A673 (cell line): ENCODE measurements around the gene AAR2. TPM values are rescaled to one million over a fixed set of nuclear protein-coding genes. Genes with fewer than 3 reads are reported as not detected.

Source experiments
- BruUV-seq: library from RNA; stranded (reverse); fragments of 400-500 nt; replicated peaks from 2 replicates; lab custom pipeline; 2021; lab: Mats Ljungman, UMichigan
- CTCF ChIA-PET: fragments of 300-600 bp; sonication (Branson Sonifier 250); formaldehyde crosslinking; loops from one replicate; lab custom pipeline; 2022; ENCODE audit warnings: antibody characterized with exemption; lab: Charles Lee
- POLR2A ChIA-PET: fragments of 300-600 bp; sonication (Branson Sonifier 250); formaldehyde crosslinking; loops from one replicate; lab custom pipeline; 2022; ENCODE audit warnings: antibody characterized with exemption; ENCODE audit not compliant: low non-redundant PET; lab: Charles Lee
- DNase-seq: peaks from one replicate; pipeline ENCODE4 v3.0.0-alpha.2; 2015; ENCODE audit warnings: low spot score
- H3K27ac ChIP-seq: fragments of 200-600 bp; sonication (generic); 2 replicates; pipeline ENCODE4 v1.5.1; 2016; ENCODE audit warnings: mixed run types, low read depth, mild to moderate bottlenecking, mixed read lengths, antibody characterized with exemption, low read length; ENCODE audit not compliant: poor library complexity, severe bottlenecking
- H3K27me3 ChIP-seq: fragments of 200-600 bp; sonication (generic); replicated peaks from 2 replicates; pipeline ENCODE4 v1.6.1; 2017; ENCODE audit warnings: mixed run types, low read depth, mild to moderate bottlenecking, mixed read lengths, antibody characterized with exemption, low read length; ENCODE audit not compliant: insufficient read depth, poor library complexity
- H3K36me3 ChIP-seq: fragments of 200-600 bp; sonication (generic); 2 replicates; pipeline ENCODE4 v1.6.1; 2016; ENCODE audit warnings: mixed run types, mild to moderate bottlenecking, mixed read lengths, antibody characterized with exemption, low read length; ENCODE audit not compliant: insufficient read depth, poor library complexity, severe bottlenecking
- H3K4me1 ChIP-seq: fragments of 200-600 bp; sonication (generic); 2 replicates; pipeline ENCODE4 v1.6.1; 2017; ENCODE audit warnings: mixed run types, mild to moderate bottlenecking, mixed read lengths, antibody characterized with exemption, low read length; ENCODE audit not compliant: insufficient read depth, poor library complexity, severe bottlenecking
- H3K4me3 ChIP-seq: fragments of 200-600 bp; sonication (generic); 2 replicates; pipeline ENCODE4 v1.5.1; 2016; ENCODE audit warnings: low read depth, mixed run types, mild to moderate bottlenecking, mixed read lengths, low read length; ENCODE audit not compliant: poor library complexity, severe bottlenecking
- H3K9me3 ChIP-seq: fragments of 200-600 bp; sonication (generic); 2 replicates; pipeline ENCODE4 v1.6.1; 2016; ENCODE audit warnings: mixed run types, low read depth, mild to moderate bottlenecking, mixed read lengths, antibody characterized with exemption, low read length; ENCODE audit not compliant: poor library complexity, severe bottlenecking
- CTCF ChIP-seq: fragments of 300-800, 200-600 bp; sonication (generic); conservative IDR thresholded peaks from 2 replicates; pipeline ENCODE4 v1.5.1; 2017; ENCODE audit warnings: low read depth, mild to moderate bottlenecking, antibody characterized with exemption, low read length, moderate library complexity, mixed read lengths
- EZH2 ChIP-seq: fragments of 200-600 bp; sonication (generic); IDR thresholded peaks from 2 replicates; pipeline ENCODE4 v1.6.1; 2017; ENCODE audit warnings: borderline replicate concordance, low read depth, mild to moderate bottlenecking, mixed read lengths, antibody characterized with exemption, low read length; ENCODE audit not compliant: poor library complexity, severe bottlenecking
- intact Hi-C: fragments of 100-400 bp; cut with micrococcal nuclease; formaldehyde crosslinking; loops from one replicate; pipeline ENCODE4 v1.10.0; 2022; ENCODE audit not compliant: unreplicated experiment
- total RNA-seq: library from RNA; stranded (reverse); gene quantifications from 2 replicates; pipeline ENCODE4 v1.2.3, GENCODE V29; 2021

AAR2 gene
- total RNA-seq, 1 experiment from 2014 or later = 33.6 TPM

GRCh38 chr20:36219671-36220220 is 16.5 kb upstream of the AAR2 start:
- TF ChIP-seq CTCF = no peak
- ChIA-PET CTCF (interaction anchor here (1.5 kb wide), 1 partner anchor 220 kb away, joined by 3 read pairs; no protein-coding TSS in a partner anchor), POLR2A (no interaction called here)
- Histone ChIP-seq H3K4me3 (no peak overlapping the region), H3K27ac (no peak overlapping the region), H3K36me3 (no peaks in the 10 kb centered on the region), H3K27me3 (no peaks in the 10 kb centered on the region), H3K9me3 (no peaks in the 10 kb centered on the region), H3K4me1 (no peaks in the 10 kb centered on the region)
- BruUV-seq = no TSS peak
- intact Hi-C loops = loop anchor here (10.0 kb wide), 1 partner anchor 665 kb away; no protein-coding TSS in a partner anchor
- DNase-seq = no peak

- no peaks in the 10 kb centered on the region for H3K9me3 ChIP-seq
- H3K4me1 ChIP-seq = no peaks in the 10 kb centered on the region
- H3K27ac ChIP-seq = no peak overlapping the region
- BruUV-seq = no TSS peak
- no peaks in the 10 kb centered on the region for H3K36me3 ChIP-seq
- TF ChIP-seq EZH2 = no peak
- no peak for TF ChIP-seq CTCF
- ChIA-PET POLR2A (no interaction called here), CTCF (no interaction called here)
- DNase-seq = no peak
- intact Hi-C loops = no loop called here
- no peaks in the 10 kb centered on the region for H3K27me3 ChIP-seq
- no peak overlapping the region for H3K4me3 ChIP-seq
These were observed 10.6 kb upstream of the AAR2 start for GRCh38 chr20:36225666-36226065.

GRCh38 chr20:36228770-36229169 is 7.5 kb upstream of the AAR2 start:
- TF ChIP-seq CTCF = no peak
- H3K36me3 ChIP-seq = no peaks in the 10 kb centered on the region
- POLR2A ChIA-PET = no interaction called here
- intact Hi-C loops = no loop called here
- no peaks in the 10 kb centered on the region for H3K9me3 ChIP-seq
- H3K27me3 ChIP-seq = no peaks in the 10 kb centered on the region
- no peak overlapping the region for H3K4me3 ChIP-seq
- no TSS peak for BruUV-seq
- no peaks in the 10 kb centered on the region for H3K4me1 ChIP-seq
- H3K27ac ChIP-seq = no peak overlapping the region
- CTCF ChIA-PET = no interaction called here
- no peak for DNase-seq
